WTC11 (cell line): ENCODE results near the gene EDN1. TPM values are rescaled to one million over a fixed set of nuclear protein-coding genes. Genes with fewer than 3 reads are reported as not detected.

Experiments
- ATAC-seq: fragments of 200-7000 bp; cut with Tn5 transposase; 2 replicates; pipeline ENCODE4 v1.10.0; 2021; ENCODE audit warnings: mild to moderate bottlenecking, moderate library complexity
- CTCF ChIA-PET: fragments of 300-600 bp; sonication (Branson Sonifier 250); formaldehyde crosslinking; loops from one replicate; lab custom pipeline; 2021; ENCODE audit warnings: antibody characterized with exemption; lab: Charles Lee
- POLR2A ChIA-PET: fragments of 350-600 bp; sonication (Branson Sonifier 250); formaldehyde crosslinking; loops from one replicate; lab custom pipeline; 2021; ENCODE audit warnings: antibody characterized with exemption; lab: Charles Lee
- DNase-seq: peaks from one replicate; pipeline ENCODE4 v3.0.0; 2021; ENCODE audit warnings: low spot score
- H3K27ac Mint-ChIP-seq: 2 replicates; pipeline ENCODE4 v1.8.0; 2021; ENCODE audit warnings: mixed read lengths
- H3K27me3 Mint-ChIP-seq: 2 replicates; pipeline ENCODE4 v1.8.0; 2021; ENCODE audit warnings: low read depth, mild to moderate bottlenecking, moderate library complexity, mixed read lengths
- H3K36me3 Mint-ChIP-seq: 2 replicates; pipeline ENCODE4 v1.8.0; 2021; ENCODE audit warnings: mixed read lengths
- H3K4me1 Mint-ChIP-seq: 2 replicates; pipeline ENCODE4 v1.8.0; 2022; ENCODE audit warnings: mixed read lengths
- H3K4me3 Mint-ChIP-seq: 2 replicates; pipeline ENCODE4 v1.8.0; 2021; ENCODE audit warnings: mild to moderate bottlenecking, moderate library complexity, mixed read lengths
- H3K9me3 Mint-ChIP-seq: 2 replicates; pipeline ENCODE4 v1.8.0; 2021; ENCODE audit warnings: mixed read lengths
- E2F1 ChIP-seq: sonication (generic); formaldehyde crosslinking; IDR thresholded peaks from 2 replicates; pipeline ENCODE4 v1.8.0; 2022; ENCODE audit warnings: mild to moderate bottlenecking, missing genetic modification reagents
- ELF4 ChIP-seq: sonication (generic); formaldehyde crosslinking; IDR thresholded peaks from 2 replicates; pipeline ENCODE4 v1.8.1; 2022; ENCODE audit warnings: low read depth, mild to moderate bottlenecking, moderate library complexity, missing genetic modification reagents
- ESRRA ChIP-seq: sonication (generic); formaldehyde crosslinking; IDR thresholded peaks from 2 replicates; pipeline ENCODE4 v1.8.1; 2022; ENCODE audit warnings: mild to moderate bottlenecking, missing genetic modification reagents, borderline replicate concordance
- FOXJ3 ChIP-seq: sonication (generic); formaldehyde crosslinking; IDR thresholded peaks from 2 replicates; pipeline ENCODE4 v1.9.0; 2021; ENCODE audit warnings: missing genetic modification reagents, mild to moderate bottlenecking, borderline replicate concordance
- FOXK1 ChIP-seq: sonication (generic); formaldehyde crosslinking; IDR thresholded peaks from 2 replicates; pipeline ENCODE4 v1.8.0; 2022; ENCODE audit warnings: mild to moderate bottlenecking, moderate library complexity, missing genetic modification reagents
- FOXP1 ChIP-seq: sonication (generic); formaldehyde crosslinking; IDR thresholded peaks from 2 replicates; pipeline ENCODE4 v1.8.0; 2022; ENCODE audit warnings: missing genetic modification reagents, mild to moderate bottlenecking, moderate library complexity, borderline replicate concordance
- GTF2I ChIP-seq: fragments of 250-450 bp; sonication (Bioruptor Pico); conservative IDR thresholded peaks from 2 replicates; pipeline ENCODE4 v1.4.0; 2021; ENCODE audit warnings: mild to moderate bottlenecking
- HMGXB4 ChIP-seq: sonication (generic); formaldehyde crosslinking; IDR thresholded peaks from 2 replicates; pipeline ENCODE4 v1.8.1; 2023; ENCODE audit warnings: mild to moderate bottlenecking, moderate library complexity, missing genetic modification reagents
- JUN ChIP-seq: sonication (generic); formaldehyde crosslinking; IDR thresholded peaks from 2 replicates; pipeline ENCODE4 v1.8.0; 2023; ENCODE audit warnings: mild to moderate bottlenecking, missing genetic modification reagents
- MAX ChIP-seq: sonication (generic); formaldehyde crosslinking; IDR thresholded peaks from 2 replicates; pipeline ENCODE4 v1.8.0; 2022; ENCODE audit warnings: mild to moderate bottlenecking, missing genetic modification reagents
- RELA ChIP-seq: sonication (generic); formaldehyde crosslinking; IDR thresholded peaks from 2 replicates; pipeline ENCODE4 v1.8.1; 2022; ENCODE audit warnings: missing genetic modification reagents, mild to moderate bottlenecking, borderline replicate concordance
- RORB ChIP-seq: fragments of 250-450 bp; sonication (Bioruptor Pico); IDR thresholded peaks from 2 replicates; pipeline ENCODE4 v1.9.0; 2021; ENCODE audit warnings: mild to moderate bottlenecking
- TCF7 ChIP-seq: sonication (generic); formaldehyde crosslinking; IDR thresholded peaks from 2 replicates; pipeline ENCODE4 v1.8.0; 2022; ENCODE audit warnings: mild to moderate bottlenecking, low read depth, missing genetic modification reagents, moderate library complexity
- TP53 ChIP-seq: sonication (generic); formaldehyde crosslinking; IDR thresholded peaks from 2 replicates; pipeline ENCODE4 v1.8.1; 2023; ENCODE audit warnings: mild to moderate bottlenecking, missing genetic modification reagents
- ZBTB21 ChIP-seq: sonication (generic); formaldehyde crosslinking; IDR thresholded peaks from 2 replicates; pipeline ENCODE4 v1.8.1; 2023; ENCODE audit warnings: mild to moderate bottlenecking, missing genetic modification reagents, borderline replicate concordance
- ZNF232 ChIP-seq: sonication (generic); formaldehyde crosslinking; IDR thresholded peaks from 2 replicates; pipeline ENCODE4 v1.8.0; 2022; ENCODE audit warnings: mild to moderate bottlenecking, missing genetic modification reagents
- ZNF416 ChIP-seq: fragments of 250-450 bp; sonication (Bioruptor Pico); IDR thresholded peaks from 2 replicates; pipeline ENCODE4 v1.9.0; 2021; ENCODE audit warnings: mild to moderate bottlenecking, inconsistent platforms
- ZNF512 ChIP-seq: sonication (generic); formaldehyde crosslinking; IDR thresholded peaks from 2 replicates; pipeline ENCODE4 v1.8.1; 2022; ENCODE audit warnings: missing genetic modification reagents, borderline replicate concordance
- ZNF532 ChIP-seq: fragments of 250-450 bp; sonication (Bioruptor Pico); IDR thresholded peaks from 2 replicates; pipeline ENCODE4 v1.9.0; 2021; ENCODE audit warnings: mild to moderate bottlenecking, borderline replicate concordance
- ZSCAN18 ChIP-seq: fragments of 250-450 bp; sonication (Bioruptor Pico); IDR thresholded peaks from 2 replicates; pipeline ENCODE4 v2.1.2; 2022; ENCODE audit warnings: mild to moderate bottlenecking, moderate library complexity
- total RNA-seq: library from RNA; stranded (reverse); gene quantifications from 3 replicates; pipeline ENCODE4 v1.2.3, GENCODE V29; 2021

Gene EDN1
- total RNA-seq, 1 experiment from 2014 or later: 1.0 TPM

GRCh38 chr6:12249541-12250382, 40.4 kb upstream of the EDN1 start:
- ChIA-PET POLR2A (no interaction called here), CTCF (interaction anchor here (0.5 kb wide), 1 partner anchor 37 kb away, joined by 3 read pairs; no protein-coding TSS in a partner anchor)
- no peak overlapping the region for H3K27ac Mint-ChIP-seq
- H3K4me3 Mint-ChIP-seq: no peak overlapping the region
- no peaks in the 10 kb centered on the region for H3K9me3 Mint-ChIP-seq
- no peaks in the 10 kb centered on the region for H3K36me3 Mint-ChIP-seq
- DNase-seq (no peak), ATAC-seq (no peak)
- peaks cover 16% of the 10 kb centered on the region for H3K4me1 Mint-ChIP-seq
- H3K27me3 Mint-ChIP-seq: no peaks in the 10 kb centered on the region
- TF ChIP-seq RORB (no peak), ZSCAN18 (no peak), GTF2I (CRISPR knock-in tag) (no peak), FOXJ3 (CRISPR knock-in tag) (no peak), ZNF232 (CRISPR knock-in tag) (no peak), FOXP1 (CRISPR knock-in tag) (no peak), MAX (CRISPR knock-in tag) (no peak), FOXK1 (no peak), TP53 (CRISPR knock-in tag) (no peak), ESRRA (CRISPR knock-in tag) (no peak), ZNF416 (CRISPR knock-in tag) (no peak), RELA (no peak), TCF7 (CRISPR knock-in tag) (no peak), ELF4 (CRISPR knock-in tag) (no peak), HMGXB4 (CRISPR knock-in tag) (no peak), E2F1 (CRISPR knock-in tag) (no peak)

GRCh38 chr6:12250383-12250770, 39.8 kb upstream of the EDN1 start:
- ATAC-seq (no peak), DNase-seq (no peak)
- no peak for TF ChIP-seq ZNF532
- TF ChIP-seq JUN (CRISPR knock-in tag): no peak
- TF ChIP-seq ZBTB21 (CRISPR knock-in tag): no peak
- no peak for TF ChIP-seq ZNF512 (CRISPR knock-in tag)
- H3K4me3 Mint-ChIP-seq: no peak overlapping the region
- peaks cover 13% of the 10 kb centered on the region for H3K4me1 Mint-ChIP-seq
- no peaks in the 10 kb centered on the region for H3K36me3 Mint-ChIP-seq
- H3K9me3 Mint-ChIP-seq: no peaks in the 10 kb centered on the region
- CTCF ChIA-PET: no interaction called here
- no peak overlapping the region for H3K27ac Mint-ChIP-seq
- H3K27me3 Mint-ChIP-seq: no peaks in the 10 kb centered on the region
- POLR2A ChIA-PET: no interaction called here
